Naive B cell (primary cell): Measurements from ENCODE around the gene TMC3. TPM values are rescaled to one million over a fixed set of nuclear protein-coding genes. Genes with fewer than 3 reads are reported as not detected.

ENCODE experiments used
- ATAC-seq, 2 donors: fragments of 150-1000 bp; cut with Tn5 transposase; 2 replicates each; pipeline ENCODE4 v1.10.0; 2021; ENCODE audit warnings: low read depth in 2 of 2, mild to moderate bottlenecking in 2 of 2, moderate library complexity in 2 of 2
- DNase-seq: peaks from one replicate; pipeline ENCODE4 v3.0.0; 2022
- H3K27ac Mint-ChIP-seq, 6 donors: one replicate each; pipeline ENCODE4 v1.8.0; 2020 to 2022; ENCODE audit warnings: mild to moderate bottlenecking in 6 of 6, mixed read lengths in 6 of 6, moderate library complexity in 5 of 6, inconsistent platforms in 2 of 6
- H3K27me3 Mint-ChIP-seq, 3 donors: one replicate each; pipeline ENCODE4 v1.8.0; 2021 to 2022; ENCODE audit warnings: mixed read lengths in 3 of 3, mild to moderate bottlenecking in 1 of 3
- H3K36me3 Mint-ChIP-seq, 2 donors: one replicate each; pipeline ENCODE4 v1.8.0; 2020 to 2022; ENCODE audit warnings: mixed read lengths in 2 of 2, inconsistent platforms in 1 of 2, mild to moderate bottlenecking in 1 of 2
- H3K4me1 Mint-ChIP-seq, 3 donors: one replicate each; pipeline ENCODE4 v1.8.0; 2020 to 2022; ENCODE audit warnings: mixed read lengths in 3 of 3, inconsistent platforms in 1 of 3, mild to moderate bottlenecking in 1 of 3, moderate library complexity in 1 of 3
- H3K4me3 Mint-ChIP-seq, 8 donors: one replicate each; pipeline ENCODE4 v1.8.0; 2020 to 2022; ENCODE audit warnings: mild to moderate bottlenecking in 8 of 8, mixed read lengths in 8 of 8, moderate library complexity in 8 of 8, inconsistent platforms in 2 of 8
- H3K9me3 Mint-ChIP-seq, 7 donors: one replicate each; pipeline ENCODE4 v1.8.0; 2020 to 2022; ENCODE audit warnings: mixed read lengths in 7 of 7, mild to moderate bottlenecking in 5 of 7, inconsistent platforms in 2 of 7, moderate library complexity in 1 of 7
- polyA plus RNA-seq, 6 donors: library from polyadenylated mRNA; unstranded; fragments of 300-500 nt; fragmentation: Illumina TruSeq; gene quantifications; one replicate each; pipeline ENCODE4 v1.2.3, GENCODE V29; 2021; ENCODE audit warnings: low read depth in 6 of 6

Gene TMC3
- polyA plus RNA-seq, 6 donors from 2014 or later: not detected

DNA sequence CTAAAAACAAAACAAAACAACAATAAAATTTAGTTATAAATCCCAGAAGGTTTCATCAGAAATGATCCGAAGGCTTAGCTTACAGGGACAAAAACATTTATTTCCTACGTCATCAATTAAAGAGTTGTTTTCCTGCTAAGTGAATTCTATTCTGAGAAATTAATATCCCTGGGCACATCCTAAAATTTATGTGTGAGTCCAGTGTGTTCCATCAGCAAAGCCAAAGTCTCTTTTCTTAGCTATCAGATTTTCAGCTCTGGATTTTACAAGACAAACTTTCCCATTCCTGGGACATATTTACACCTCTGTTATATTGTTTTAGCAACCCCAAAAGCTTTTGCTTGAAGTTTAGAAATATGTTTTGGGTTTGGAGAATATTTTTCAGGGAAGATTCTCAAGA, 4.4 kb upstream of the TMC3 start:
- Mint-ChIP-seq H3K9me3 (peaks cover 0 to under 1% (median 0%) of the 10 kb centered on the region in 7 donors), H3K27ac (no peak overlapping the region), H3K27me3 (no peaks in the 10 kb centered on the region), H3K4me1 (no peaks in the 10 kb centered on the region), H3K4me3 (no peak overlapping the region), H3K36me3 (peaks cover 0 to 8% of the 10 kb centered on the region in 2 donors)
- DNase-seq (no peak), ATAC-seq (no peak)

DNA sequence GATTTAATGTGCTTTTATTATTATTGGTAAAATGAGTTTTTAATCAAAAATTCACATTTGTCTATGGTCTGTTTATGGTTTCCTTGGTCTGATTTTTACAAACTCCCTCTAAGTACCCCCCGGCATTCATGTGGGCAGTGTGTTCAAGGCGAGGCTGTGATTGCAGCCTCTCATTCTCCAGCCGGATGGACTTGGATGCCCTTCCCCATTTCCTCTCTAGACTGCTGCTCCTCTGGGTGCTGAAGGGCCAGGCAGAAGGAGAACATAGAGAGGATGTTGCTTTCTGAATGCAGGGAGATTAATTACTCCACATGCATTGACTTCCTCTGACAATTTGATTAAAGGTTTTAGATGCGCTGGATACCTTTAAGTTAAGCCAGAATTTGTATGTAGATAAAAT, 3.9 kb upstream of the TMC3 start:
- Mint-ChIP-seq H3K27ac (no peak overlapping the region), H3K4me1 (no peaks in the 10 kb centered on the region), H3K36me3 (peaks cover 0 to 6% of the 10 kb centered on the region in 2 donors), H3K9me3 (no peaks in the 10 kb centered on the region), H3K27me3 (no peaks in the 10 kb centered on the region), H3K4me3 (no peak overlapping the region)
- DNase-seq (no peak), ATAC-seq (no peak)

DNA sequence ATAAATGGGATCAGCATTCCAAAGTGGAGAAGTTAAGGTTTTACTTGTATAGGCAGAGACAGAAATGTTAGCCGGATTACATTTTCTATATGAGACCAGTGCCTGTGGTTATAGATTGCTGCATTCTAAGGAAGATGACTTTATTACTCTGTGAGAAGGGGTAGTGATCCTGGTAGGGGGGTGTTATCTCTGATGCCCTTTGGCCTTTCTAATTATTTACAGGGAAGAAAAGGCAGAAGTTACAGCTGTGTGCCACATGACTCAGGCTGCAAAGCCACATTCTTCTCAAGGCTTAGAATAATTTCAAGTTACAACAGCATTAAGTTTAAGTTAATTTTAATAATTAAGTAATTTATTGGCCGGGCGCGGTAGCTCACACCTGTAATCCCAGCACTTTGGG, 2.2 kb upstream of the TMC3 start:
- no peak for ATAC-seq
- H3K27ac Mint-ChIP-seq: no peak overlapping the region
- no peaks in the 10 kb centered on the region for H3K9me3 Mint-ChIP-seq
- H3K4me1 Mint-ChIP-seq: no peaks in the 10 kb centered on the region
- no peak for DNase-seq
- H3K36me3 Mint-ChIP-seq: no peaks in the 10 kb centered on the region
- H3K27me3 Mint-ChIP-seq: no peaks in the 10 kb centered on the region
- no peak overlapping the region for H3K4me3 Mint-ChIP-seq

DNA sequence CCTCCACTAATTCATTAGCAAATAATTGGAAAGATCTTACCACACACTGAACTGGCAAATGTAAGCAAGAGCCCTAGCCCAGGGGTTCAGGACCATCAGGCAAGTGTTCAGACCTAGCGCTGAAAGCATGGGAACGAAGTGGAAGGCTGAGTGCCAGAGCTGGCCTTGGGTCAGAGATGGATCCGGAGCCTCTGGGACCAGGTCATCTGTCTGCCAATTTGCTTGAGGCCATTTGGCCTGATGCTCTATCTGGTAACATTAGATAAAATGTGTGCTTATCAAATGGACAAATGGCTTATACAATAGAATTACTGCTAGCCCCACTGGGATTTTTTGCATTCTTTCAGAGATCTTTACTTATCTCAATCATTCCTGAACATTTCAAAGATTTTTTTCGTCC, 1.4 kb upstream of the TMC3 start:
- H3K4me3 Mint-ChIP-seq: no peak overlapping the region
- ATAC-seq: no peak

DNA sequence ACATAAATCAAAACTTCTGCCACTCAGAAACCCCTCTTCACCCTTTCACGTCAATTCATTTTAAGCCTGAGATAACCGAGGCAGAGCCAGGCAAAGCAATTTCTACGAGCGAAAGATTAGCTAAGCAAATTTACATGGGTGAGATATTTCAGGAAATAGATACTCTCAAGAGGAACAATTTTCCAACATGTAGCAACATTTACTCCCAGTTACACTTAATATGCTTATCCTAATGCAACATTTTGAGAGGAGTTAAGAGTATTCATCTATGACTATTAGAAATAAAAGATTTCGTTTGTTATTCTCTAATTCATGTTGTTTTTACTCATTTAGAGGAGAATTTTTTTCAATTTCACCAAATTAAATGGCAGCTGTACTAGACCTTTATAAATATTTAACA, 837 bp downstream of the TMC3 start:
- ATAC-seq (no peak), DNase-seq (no peak)
- Mint-ChIP-seq H3K9me3 (no peaks in the 10 kb centered on the region), H3K27me3 (no peaks in the 10 kb centered on the region), H3K4me1 (no peaks in the 10 kb centered on the region), H3K4me3 (no peak overlapping the region), H3K36me3 (no peaks in the 10 kb centered on the region), H3K27ac (no peak overlapping the region)

More for the DNA sequence above, 1.4 kb upstream of the TMC3 start:
- DNase-seq: no peak
- Mint-ChIP-seq H3K9me3 (no peaks in the 10 kb centered on the region), H3K36me3 (no peaks in the 10 kb centered on the region), H3K27me3 (no peaks in the 10 kb centered on the region), H3K4me1 (no peaks in the 10 kb centered on the region), H3K27ac (no peak overlapping the region)

DNA sequence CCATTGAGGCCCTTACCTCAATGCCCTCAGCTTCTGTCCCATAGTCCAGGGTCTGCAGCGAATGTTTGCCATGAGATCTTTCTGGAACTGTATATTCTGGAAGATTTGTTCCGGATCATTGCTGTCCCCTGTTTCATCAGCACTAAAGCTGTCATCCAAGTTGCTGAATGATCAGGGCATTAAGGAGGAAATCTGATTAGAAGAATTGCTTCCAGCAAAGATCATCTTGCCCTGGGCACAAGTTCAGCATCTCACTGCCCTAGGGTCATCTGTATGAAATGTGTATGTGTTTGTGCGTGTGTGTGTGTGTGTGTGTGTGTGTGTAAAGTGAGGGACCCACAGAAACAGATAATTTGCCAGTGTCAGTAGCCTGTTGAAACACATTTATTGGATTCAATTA, 1.4 kb downstream of the TMC3 start:
- H3K27me3 Mint-ChIP-seq: no peaks in the 10 kb centered on the region
- no peak overlapping the region for H3K27ac Mint-ChIP-seq

DNA sequence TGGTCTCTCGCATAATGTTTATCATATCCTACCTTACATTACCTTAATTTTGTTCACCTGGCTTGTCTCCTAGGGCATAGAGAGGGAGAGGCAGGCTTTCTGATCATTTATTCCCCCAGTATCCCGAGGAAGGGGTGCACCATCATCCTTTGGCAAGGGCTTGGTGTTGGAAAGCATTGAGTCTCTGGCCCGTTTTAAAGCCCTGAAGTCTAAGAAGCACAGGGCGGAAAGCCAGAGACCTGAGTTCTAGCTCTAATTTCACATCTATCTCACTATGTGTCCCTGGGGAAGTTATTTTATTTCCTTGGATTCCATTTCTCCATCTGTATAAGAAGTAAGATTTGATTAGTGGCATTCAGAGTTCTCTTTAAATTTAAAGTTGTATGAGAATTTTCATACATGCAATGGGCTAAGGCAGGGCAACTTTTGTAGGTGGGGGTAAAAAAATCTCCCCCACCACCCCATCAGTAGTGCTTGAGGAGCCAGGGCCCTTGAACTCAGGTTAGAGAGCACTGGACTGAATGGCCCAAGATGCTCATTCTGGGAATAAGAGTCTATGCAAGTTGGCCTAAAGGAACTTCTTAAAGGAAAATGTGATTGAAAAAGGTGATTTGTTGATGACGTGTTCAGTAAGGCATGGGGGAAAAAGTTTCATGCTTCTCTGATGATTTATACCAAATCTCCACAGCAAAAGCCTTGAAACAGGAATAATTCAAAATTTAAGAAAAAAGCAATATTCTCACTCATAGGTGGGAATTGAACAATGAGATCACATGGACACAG, 10.1 kb downstream of the TMC3 start:
- H3K27ac Mint-ChIP-seq: no peak overlapping the region
- DNase-seq (no peak), ATAC-seq (no peak)
- no peaks in the 10 kb centered on the region for H3K4me1 Mint-ChIP-seq
- no peaks in the 10 kb centered on the region for H3K9me3 Mint-ChIP-seq
- H3K36me3 Mint-ChIP-seq: peaks cover 0 to 7% of the 10 kb centered on the region in 2 donors
- H3K4me3 Mint-ChIP-seq: no peak overlapping the region
- no peaks in the 10 kb centered on the region for H3K27me3 Mint-ChIP-seq

More for the DNA sequence above, 1.4 kb downstream of the TMC3 start:
- no peaks in the 10 kb centered on the region for H3K9me3 Mint-ChIP-seq
- no peak overlapping the region for H3K4me3 Mint-ChIP-seq
- DNase-seq (no peak), ATAC-seq (no peak)
- H3K4me1 Mint-ChIP-seq: no peaks in the 10 kb centered on the region
- no peaks in the 10 kb centered on the region for H3K36me3 Mint-ChIP-seq

DNA sequence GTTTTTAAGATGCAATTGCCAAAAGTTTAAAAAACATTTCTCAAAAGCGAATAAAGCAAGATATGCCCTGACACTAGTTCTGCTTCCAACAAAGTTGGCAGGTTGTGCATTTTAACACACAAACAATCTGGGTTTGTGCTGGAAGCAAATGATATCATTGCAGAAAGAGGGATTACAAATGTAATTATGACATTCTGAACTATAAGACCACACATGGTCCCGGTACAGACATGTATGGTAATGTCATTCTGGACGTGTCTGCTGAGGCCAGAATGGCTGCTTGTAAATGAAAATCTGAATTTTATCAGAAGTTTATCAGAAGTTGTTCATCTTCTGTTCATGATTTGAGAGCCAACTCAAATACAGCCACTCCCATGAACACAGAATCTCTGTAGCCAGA, 10.7 kb downstream of the TMC3 start:
- Mint-ChIP-seq H3K9me3 (no peaks in the 10 kb centered on the region), H3K27me3 (no peaks in the 10 kb centered on the region), H3K27ac (no peak overlapping the region), H3K36me3 (peaks cover 0 to 7% of the 10 kb centered on the region in 2 donors), H3K4me3 (no peak overlapping the region), H3K4me1 (no peaks in the 10 kb centered on the region)
- no peak for DNase-seq
- no peak for ATAC-seq

DNA sequence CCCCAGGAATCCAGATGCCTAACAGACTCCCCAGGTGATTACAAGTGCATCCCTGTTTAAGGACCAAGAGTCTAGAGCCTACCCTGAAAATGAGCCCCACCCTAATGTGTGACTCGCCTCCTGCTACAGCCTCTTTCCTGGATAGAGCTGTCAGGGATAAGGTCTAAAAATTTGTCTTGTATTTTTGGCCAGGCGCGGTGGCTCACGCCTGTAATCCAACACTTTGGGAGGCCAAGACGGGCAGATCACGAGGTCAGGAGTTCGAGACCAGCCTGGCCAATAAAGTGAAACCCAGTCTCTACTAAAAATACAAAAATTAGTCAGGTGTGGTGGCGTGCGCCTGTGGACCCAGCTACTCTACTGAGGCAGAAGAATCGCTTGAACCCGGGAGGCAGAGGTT, 11.2 kb downstream of the TMC3 start:
- H3K27ac Mint-ChIP-seq: no peak overlapping the region
- ATAC-seq (no peak), DNase-seq (no peak)
- H3K36me3 Mint-ChIP-seq: peaks cover 0 to 7% of the 10 kb centered on the region in 2 donors
- H3K27me3 Mint-ChIP-seq: no peaks in the 10 kb centered on the region
- no peaks in the 10 kb centered on the region for H3K4me1 Mint-ChIP-seq
- H3K4me3 Mint-ChIP-seq: peak overlapping the region in 1 of 8 donors; percentile 48
- H3K9me3 Mint-ChIP-seq: no peaks in the 10 kb centered on the region

DNA sequence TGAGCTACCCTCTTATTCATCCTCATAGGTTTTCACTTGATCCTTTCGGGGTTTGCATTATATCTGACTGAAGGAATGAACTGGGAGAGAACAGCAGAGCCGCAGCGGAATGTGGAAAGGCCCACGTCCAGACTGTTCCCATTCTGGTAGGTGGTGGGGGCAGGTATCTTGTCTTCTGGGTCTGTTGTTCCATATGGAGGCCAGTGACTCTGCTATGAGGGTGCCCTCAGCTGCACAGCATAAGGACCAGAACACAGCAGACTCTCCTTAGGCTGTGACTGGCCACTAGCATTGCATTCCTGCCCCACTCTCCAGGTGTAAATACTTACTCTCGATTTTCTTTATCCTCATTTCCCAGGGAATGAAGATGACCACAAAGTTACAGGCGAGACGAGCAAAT, 12.1 kb downstream of the TMC3 start:
- Mint-ChIP-seq H3K27me3 (peaks cover 0 to 3% (median 0%) of the 10 kb centered on the region in 3 donors), H3K27ac (no peak overlapping the region), H3K9me3 (no peaks in the 10 kb centered on the region), H3K36me3 (peaks cover 0 to 7% of the 10 kb centered on the region in 2 donors), H3K4me1 (no peaks in the 10 kb centered on the region), H3K4me3 (no peak overlapping the region)
- ATAC-seq (no peak), DNase-seq (no peak)

DNA sequence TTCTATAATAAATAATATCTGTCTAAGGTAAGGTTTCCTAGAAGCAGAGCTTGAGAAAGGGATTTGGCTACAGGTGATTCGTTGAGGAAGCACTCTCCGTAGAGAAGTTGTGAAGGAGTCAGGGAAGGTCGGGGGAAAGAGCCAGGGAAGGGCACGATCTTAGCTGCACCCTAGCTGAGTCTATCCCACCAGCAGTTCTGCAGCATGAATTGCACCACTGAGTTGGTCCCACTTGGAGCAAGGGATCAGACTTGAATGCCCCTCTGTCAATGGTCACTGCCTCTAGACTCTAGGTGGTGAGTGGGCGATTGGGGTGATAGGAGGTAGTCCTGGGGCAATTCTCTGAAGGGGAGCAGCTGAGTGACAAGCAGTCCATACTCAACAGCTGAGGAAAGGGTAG, 13.5 kb downstream of the TMC3 start:
- no peak overlapping the region for H3K4me3 Mint-ChIP-seq
- H3K36me3 Mint-ChIP-seq: peaks cover 0 to 7% of the 10 kb centered on the region in 2 donors
- H3K27me3 Mint-ChIP-seq: peaks cover 0 to 4% (median 0%) of the 10 kb centered on the region in 3 donors
- no peaks in the 10 kb centered on the region for H3K9me3 Mint-ChIP-seq
- no peaks in the 10 kb centered on the region for H3K4me1 Mint-ChIP-seq
- DNase-seq (no peak), ATAC-seq (no peak)
- no peak overlapping the region for H3K27ac Mint-ChIP-seq

DNA sequence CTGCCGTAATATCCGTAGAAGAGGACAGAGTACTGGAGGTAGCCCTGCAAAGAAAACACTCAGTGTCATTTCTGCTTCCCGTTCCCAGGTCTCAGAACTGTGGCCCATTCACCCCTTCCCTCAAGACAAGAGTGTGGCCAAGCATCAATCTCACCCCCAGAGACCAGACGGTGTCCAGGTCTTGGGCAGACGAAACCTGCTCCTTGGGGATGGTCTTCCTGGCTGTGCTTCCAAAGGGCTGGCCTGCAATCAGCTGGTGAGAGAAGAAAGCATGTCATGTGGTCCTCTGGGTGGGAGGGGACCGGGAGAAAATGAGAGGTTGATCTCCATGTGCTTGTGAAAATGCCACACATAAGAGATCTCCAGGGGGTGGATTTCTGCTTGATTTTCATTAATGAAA, 15.8 kb downstream of the TMC3 start:
- no peak for DNase-seq
- H3K9me3 Mint-ChIP-seq: no peaks in the 10 kb centered on the region
- peaks cover 0 to under 1% of the 10 kb centered on the region in 2 donors for H3K36me3 Mint-ChIP-seq

DNA sequence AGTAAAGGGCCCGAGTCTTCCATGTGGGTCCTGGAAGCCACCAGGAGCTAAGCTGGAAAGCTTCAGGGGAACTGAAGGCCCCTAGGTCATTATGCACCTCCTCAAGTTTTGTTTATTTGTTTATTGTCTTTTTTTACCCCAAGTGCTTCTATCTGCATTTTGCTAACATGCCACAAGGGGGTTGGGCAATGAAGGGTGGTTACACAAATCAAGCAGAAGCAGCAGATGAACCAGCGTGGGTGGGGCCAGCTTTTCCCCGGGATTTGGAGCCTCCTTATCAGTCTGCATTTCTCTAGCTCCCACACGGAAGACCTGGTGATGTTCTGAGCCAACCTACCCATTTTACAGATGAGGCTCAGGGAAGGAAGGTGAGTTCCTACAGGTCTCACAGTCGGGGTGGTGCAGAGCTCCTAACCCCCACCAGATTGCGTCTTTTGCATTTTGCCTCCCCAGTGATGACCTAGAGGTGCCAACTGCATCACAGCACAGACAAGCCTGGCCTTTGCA, 16.8 kb downstream of the TMC3 start:
- no peak for ATAC-seq
- Mint-ChIP-seq H3K27ac (peak overlapping the region in 2 of 6 donors; percentile 4 to 54), H3K27me3 (peaks cover 0 to 4% (median 0%) of the 10 kb centered on the region in 3 donors), H3K4me1 (no peaks in the 10 kb centered on the region), H3K9me3 (no peaks in the 10 kb centered on the region), H3K36me3 (no peaks in the 10 kb centered on the region), H3K4me3 (peak overlapping the region in 1 of 8 donors; percentile 6)
- DNase-seq: no peak

More for the DNA sequence above, 15.8 kb downstream of the TMC3 start:
- no peak for ATAC-seq
- Mint-ChIP-seq H3K4me3 (no peak overlapping the region), H3K27ac (no peak overlapping the region), H3K27me3 (peaks cover 0 to 4% (median 0%) of the 10 kb centered on the region in 3 donors), H3K4me1 (no peaks in the 10 kb centered on the region)

DNA sequence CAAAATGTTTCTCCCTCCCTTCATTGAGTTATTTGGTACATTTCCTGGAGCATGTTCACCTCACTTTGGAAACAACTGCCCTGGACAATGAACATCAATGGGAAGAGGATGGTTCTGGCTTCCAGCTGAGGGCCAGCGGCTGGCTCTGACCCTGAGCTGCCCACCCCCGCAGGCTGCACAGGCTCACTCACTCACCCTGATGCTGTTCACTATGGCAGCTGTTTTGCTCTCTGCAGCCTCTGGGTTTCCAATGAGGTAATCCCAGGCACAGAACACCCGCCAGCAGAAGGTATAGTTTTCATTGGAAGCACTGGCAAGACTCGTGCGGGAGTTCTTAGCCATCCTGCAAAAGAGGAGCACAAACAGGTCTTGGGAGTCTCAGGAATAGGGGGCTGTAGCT, 17.8 kb downstream of the TMC3 start:
- peaks cover 0 to 4% (median 0%) of the 10 kb centered on the region in 3 donors for H3K27me3 Mint-ChIP-seq
- no peak for DNase-seq
- H3K4me1 Mint-ChIP-seq: no peaks in the 10 kb centered on the region
- H3K9me3 Mint-ChIP-seq: no peaks in the 10 kb centered on the region
- H3K27ac Mint-ChIP-seq: no peak overlapping the region
- ATAC-seq: no peak
- no peaks in the 10 kb centered on the region for H3K36me3 Mint-ChIP-seq
- H3K4me3 Mint-ChIP-seq: no peak overlapping the region
